ENCODE measurements around the gene MAP4K5. TPM values are rescaled to one million over a fixed set of nuclear protein-coding genes. Genes with fewer than 3 reads are reported as not detected.

Gene MAP4K5
- total RNA-seq: 10 to 100 TPM; 60.4 to 67.0 TPM
- polyA plus RNA-seq (ENCODE audit: insufficient read depth, low read depth, low replicate concordance): 15.2 TPM
- long read RNA-seq, donor 1, partial matches to known transcripts: 12 of 14 reads
- long read RNA-seq, donor 1, other reads (novel, unspliced or antisense): 0 of 14 reads
- long read RNA-seq, donor 2: 0 reads

DNA sequence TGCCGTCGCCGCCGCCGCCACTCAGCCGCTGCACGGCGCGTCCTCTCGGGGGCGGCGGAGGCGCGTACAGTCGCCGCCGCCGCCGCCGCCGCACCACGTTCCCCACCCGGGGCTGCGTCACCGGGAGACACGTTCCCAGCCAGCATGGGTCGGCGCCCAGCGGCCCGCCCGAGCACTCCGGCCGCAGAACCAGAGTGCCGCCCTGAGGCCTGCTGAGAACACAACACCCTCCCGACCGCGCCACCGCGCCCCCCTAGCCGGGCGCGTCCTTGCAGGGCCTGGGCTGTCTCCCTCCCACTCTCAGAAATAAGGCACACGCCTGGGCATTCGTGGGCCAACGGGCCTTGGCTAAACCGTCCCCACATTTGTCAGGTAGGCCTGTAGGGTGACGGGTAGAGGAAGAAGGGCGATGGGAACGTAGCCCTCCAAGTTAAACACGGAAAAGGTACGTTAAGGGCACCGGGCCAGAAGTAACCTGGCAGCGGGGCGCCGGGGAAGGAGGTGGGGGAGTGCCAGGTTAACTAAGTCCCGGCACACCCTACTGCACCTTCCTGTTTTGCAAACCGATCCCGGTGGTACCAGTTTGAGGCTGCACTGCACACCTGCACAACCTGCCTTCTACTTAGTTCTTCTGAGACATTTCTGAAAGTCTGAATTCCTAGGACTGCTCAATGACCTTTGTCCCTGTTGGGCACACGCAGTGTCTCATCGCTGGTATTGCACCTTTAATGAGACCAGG lies at the start of gene MAP4K5:
MAP4K5 (minus strand) TSS at position 68 of the 739 bp plus-strand sequence. CDS start 520 bp downstream, outside the sequence.
- Histone ChIP-seq H3K9me3 (no peaks in the 10 kb centered on the region), H3K36me3 (ENCODE audit: low read depth, missing control alignments) (no peaks in the 10 kb centered on the region), H3K27ac (peak within 1 kb of the TSS; percentile 98), H3K27me3 (no peaks in the 10 kb centered on the region), H3K4me1 (peaks cover 8% of the 10 kb centered on the region), H3K4me3 (peak within 1 kb of the TSS; percentile 96)
- no peak for TF ChIP-seq POLR2A (IDR thresholded peaks at IDR 0.05)
- peak; percentile 82 to 92 (median 91) for TF ChIP-seq CTCF (IDR thresholded peaks at IDR 0.05)
- intact Hi-C loops (cut with DNase I; ENCODE audit: low total_unique reads): loop anchor here (10.0 kb wide), 1 partner anchor 218 kb away; the partner anchor contains the start of genes DMAC2L and L2HGDH
- WGBS, 2 donors: 0 to 1% methylated on average over 18 to 27 of the region's 60 CpGs
- DNase-seq: peak; percentile 93

- intact Hi-C loops (cut with DNase I; ENCODE audit: low total_unique reads): no loop called here
- no peaks in the 10 kb centered on the region for H3K27me3 ChIP-seq
- H3K36me3 ChIP-seq (ENCODE audit: low read depth, missing control alignments): no peaks in the 10 kb centered on the region
- no peak for TF ChIP-seq POLR2A (IDR thresholded peaks at IDR 0.05)
- TF ChIP-seq CTCF (IDR thresholded peaks at IDR 0.05): no peak
- no peak overlapping the region for H3K27ac ChIP-seq
- no peak for DNase-seq
- no peaks in the 10 kb centered on the region for H3K9me3 ChIP-seq
- no peaks in the 10 kb centered on the region for H3K4me1 ChIP-seq
- H3K4me3 ChIP-seq: no peak overlapping the region
These were observed 46.1 kb upstream of the MAP4K5 start for GRCh38 chr14:50578433-50578832.

DNA sequence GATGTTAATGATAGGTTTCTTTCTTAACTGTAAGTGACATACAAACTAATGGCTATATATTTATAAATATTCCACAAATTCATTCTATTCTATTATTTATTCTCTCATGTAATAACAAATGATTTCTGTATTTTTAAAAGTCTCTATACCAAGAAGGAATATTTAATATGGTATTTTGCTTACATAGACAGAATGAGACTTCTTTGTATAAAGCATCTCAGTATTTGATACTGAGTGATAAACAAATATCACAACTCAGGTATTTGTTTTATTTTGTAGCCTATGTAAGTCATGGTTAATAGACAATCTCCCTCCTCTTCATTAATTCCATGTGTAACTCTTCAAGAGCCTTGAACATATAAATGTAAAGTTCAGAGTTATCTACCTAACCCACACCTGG lies 45.6 kb upstream of the MAP4K5 start:
- Histone ChIP-seq H3K4me1 (no peaks in the 10 kb centered on the region), H3K27ac (no peak overlapping the region), H3K4me3 (no peak overlapping the region), H3K9me3 (no peaks in the 10 kb centered on the region), H3K27me3 (no peaks in the 10 kb centered on the region), H3K36me3 (ENCODE audit: low read depth, missing control alignments) (no peaks in the 10 kb centered on the region)
- DNase-seq: no peak
- no peak for TF ChIP-seq POLR2A (IDR thresholded peaks at IDR 0.05)
- TF ChIP-seq CTCF (IDR thresholded peaks at IDR 0.05): no peak
- intact Hi-C loops (cut with DNase I; ENCODE audit: low total_unique reads): no loop called here

GRCh38 chr14:50575769-50576168 lies 43.4 kb upstream of the MAP4K5 start:
- Histone ChIP-seq H3K9me3 (no peaks in the 10 kb centered on the region), H3K27me3 (no peaks in the 10 kb centered on the region), H3K4me1 (no peaks in the 10 kb centered on the region), H3K4me3 (no peak overlapping the region), H3K36me3 (ENCODE audit: low read depth, missing control alignments) (no peaks in the 10 kb centered on the region), H3K27ac (no peak overlapping the region)
- intact Hi-C loops (cut with DNase I; ENCODE audit: low total_unique reads): no loop called here
- no peak for DNase-seq
- TF ChIP-seq CTCF (IDR thresholded peaks at IDR 0.05): no peak
- TF ChIP-seq POLR2A (IDR thresholded peaks at IDR 0.05): no peak

DNA sequence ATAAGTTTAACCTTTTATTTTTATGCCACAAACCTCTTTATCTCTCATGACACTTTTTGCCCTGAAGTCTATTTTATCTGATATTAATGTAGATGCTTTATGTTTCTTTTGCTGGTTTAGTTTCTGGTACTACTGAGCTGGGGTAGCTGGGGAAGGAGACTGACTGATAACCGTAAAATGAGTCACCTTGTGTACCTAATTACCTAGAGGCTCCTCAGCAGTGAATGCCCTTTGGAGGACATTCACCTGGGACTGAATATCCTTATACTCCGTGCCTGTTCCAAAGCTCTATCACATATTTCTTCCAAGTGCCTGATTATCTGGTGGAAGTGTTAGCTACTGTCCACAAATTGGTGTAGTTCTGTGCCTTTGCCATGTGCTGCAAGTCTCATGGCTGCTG lies 41.5 kb upstream of the MAP4K5 start:
- Histone ChIP-seq H3K4me1 (no peaks in the 10 kb centered on the region), H3K9me3 (no peaks in the 10 kb centered on the region), H3K27ac (no peak overlapping the region), H3K27me3 (no peaks in the 10 kb centered on the region), H3K36me3 (ENCODE audit: low read depth, missing control alignments) (no peaks in the 10 kb centered on the region), H3K4me3 (no peak overlapping the region)
- TF ChIP-seq CTCF (IDR thresholded peaks at IDR 0.05): no peak
- TF ChIP-seq POLR2A (IDR thresholded peaks at IDR 0.05): no peak
- no peak for DNase-seq
- 84 to 87% methylated on average over 2 of the region's 2 CpGs for WGBS, 2 donors
- intact Hi-C loops (cut with DNase I; ENCODE audit: low total_unique reads): no loop called here
